ENCODE results near the gene GRK3.
A peak's percentile ranks its signal among the peaks of the same experiment; 100 is the strongest.

The GRK3 gene

GRCh38 chr22:25760294-25760693, 195.8 kb downstream of the GRK3 start:
- no peak for DNase-seq (ENCODE audit: low spot score)

GRCh38 chr22:25760848-25761595, 196.5 kb downstream of the GRK3 start:
- no peak for DNase-seq (ENCODE audit: low spot score)

- no peak for DNase-seq (ENCODE audit: low spot score)
Observed at GRCh38 chr22:25762147-25762546, 197.7 kb downstream of the GRK3 start.

GRCh38 chr22:25763239-25763777, 198.8 kb downstream of the GRK3 start:
- no peak for DNase-seq (ENCODE audit: low spot score)

GRCh38 chr22:25764270-25765015, 200.0 kb downstream of the GRK3 start:
- no peak for DNase-seq (ENCODE audit: low spot score)

DNA sequence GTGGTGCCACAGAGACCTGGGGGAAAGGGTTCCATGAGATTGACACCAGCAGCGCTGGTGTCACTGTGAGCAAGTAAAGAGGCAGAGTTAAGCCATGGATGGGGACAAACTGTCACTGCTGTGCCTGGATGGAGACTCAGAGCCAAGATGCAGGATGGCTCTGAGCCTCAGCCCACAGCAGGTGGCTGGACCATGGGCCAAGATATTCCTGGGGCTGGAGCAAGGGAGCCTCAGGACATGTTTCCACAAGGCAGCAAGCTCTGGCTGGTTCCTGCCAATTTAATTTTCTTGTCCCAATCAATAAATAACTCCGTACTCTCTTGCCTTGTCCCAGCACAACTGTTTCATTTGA, 200.5 kb downstream of the GRK3 start:
- DNase-seq (ENCODE audit: low spot score): no peak

DNA sequence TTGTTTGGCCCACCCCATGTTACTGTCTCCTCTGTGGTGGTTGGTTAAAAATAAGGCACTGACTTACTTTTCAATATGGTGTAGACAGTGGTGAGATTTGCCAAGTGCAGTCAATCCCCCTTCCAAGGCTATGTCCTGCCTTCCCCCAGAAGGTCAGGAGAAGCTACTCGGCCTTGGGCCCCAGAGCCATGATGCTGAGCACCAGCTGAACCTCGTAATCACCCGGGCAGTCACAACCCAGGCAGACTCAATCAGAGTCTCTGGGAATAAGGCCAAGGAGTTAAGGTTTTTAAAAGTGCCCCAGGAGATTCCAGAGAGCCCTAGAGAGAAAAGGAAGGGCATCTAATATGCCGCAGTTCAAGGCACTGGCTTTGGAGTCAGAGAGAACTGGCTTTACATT, 201.3 kb downstream of the GRK3 start:
- DNase-seq (ENCODE audit: low spot score): no peak

DNA sequence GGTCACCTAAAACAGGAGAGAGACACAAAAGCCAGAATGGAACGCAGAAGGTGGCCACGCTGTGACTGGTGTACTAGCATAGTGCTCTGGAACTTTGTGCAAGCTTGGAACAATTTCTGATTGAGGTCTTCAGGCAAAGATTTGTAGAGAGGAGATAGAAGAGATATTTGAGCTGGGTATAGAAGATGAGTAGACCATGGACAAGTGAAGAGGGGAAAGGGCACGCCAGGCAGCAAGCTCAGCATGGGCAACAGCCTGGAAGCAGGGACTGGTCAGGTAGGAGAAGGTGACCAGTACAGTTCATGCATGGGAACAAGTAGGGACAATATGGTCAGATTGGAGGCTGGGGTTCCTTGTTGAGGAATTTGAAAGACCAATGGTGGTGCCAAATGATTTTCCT, 201.9 kb downstream of the GRK3 start:
- DNase-seq (ENCODE audit: low spot score): no peak

GRCh38 chr22:25770333-25770732, 205.9 kb downstream of the GRK3 start:
- DNase-seq (ENCODE audit: low spot score): no peak

- no peak for DNase-seq (ENCODE audit: low spot score)
Observed at GRCh38 chr22:25772288-25772687, 207.8 kb downstream of the GRK3 start.

GRCh38 chr22:25774575-25775026, 210.1 kb downstream of the GRK3 start:
- peak; percentile 43 for DNase-seq (ENCODE audit: low spot score)

GRCh38 chr22:25775531-25775930, 211.1 kb downstream of the GRK3 start:
- DNase-seq (ENCODE audit: low spot score): no peak

- no peak for DNase-seq (ENCODE audit: low spot score)
Observed at GRCh38 chr22:25777411-25777810, 212.9 kb downstream of the GRK3 start.

- DNase-seq (ENCODE audit: low spot score): peak; percentile 71
Observed at GRCh38 chr22:25777870-25778269, 213.4 kb downstream of the GRK3 start.
